Rectal smooth muscle tissue (tissue), 1 donor: Measurements from ENCODE around the gene CDC37.

ENCODE experiments used
- H3K27ac ChIP-seq: one replicate; pipeline ENCODE4 v1.7.0; 2013; ENCODE audit warnings: low read depth, low read length, inconsistent platforms
- H3K27me3 ChIP-seq: one replicate; pipeline ENCODE4 v1.7.0; 2013; ENCODE audit warnings: low read length; ENCODE audit not compliant: control insufficient read depth, insufficient read depth
- H3K36me3 ChIP-seq: one replicate; pipeline ENCODE4 v1.7.0; 2013; ENCODE audit warnings: low read length; ENCODE audit not compliant: control insufficient read depth, insufficient read depth
- H3K4me1 ChIP-seq: one replicate; pipeline ENCODE4 v1.7.0; 2013; ENCODE audit warnings: low read length; ENCODE audit not compliant: control insufficient read depth, insufficient read depth
- H3K4me3 ChIP-seq: one replicate; pipeline ENCODE4 v1.7.0; 2013; ENCODE audit warnings: low read length
- H3K9ac ChIP-seq: one replicate; pipeline ENCODE4 v1.7.0; 2013; ENCODE audit warnings: low read length

Gene CDC37

DNA sequence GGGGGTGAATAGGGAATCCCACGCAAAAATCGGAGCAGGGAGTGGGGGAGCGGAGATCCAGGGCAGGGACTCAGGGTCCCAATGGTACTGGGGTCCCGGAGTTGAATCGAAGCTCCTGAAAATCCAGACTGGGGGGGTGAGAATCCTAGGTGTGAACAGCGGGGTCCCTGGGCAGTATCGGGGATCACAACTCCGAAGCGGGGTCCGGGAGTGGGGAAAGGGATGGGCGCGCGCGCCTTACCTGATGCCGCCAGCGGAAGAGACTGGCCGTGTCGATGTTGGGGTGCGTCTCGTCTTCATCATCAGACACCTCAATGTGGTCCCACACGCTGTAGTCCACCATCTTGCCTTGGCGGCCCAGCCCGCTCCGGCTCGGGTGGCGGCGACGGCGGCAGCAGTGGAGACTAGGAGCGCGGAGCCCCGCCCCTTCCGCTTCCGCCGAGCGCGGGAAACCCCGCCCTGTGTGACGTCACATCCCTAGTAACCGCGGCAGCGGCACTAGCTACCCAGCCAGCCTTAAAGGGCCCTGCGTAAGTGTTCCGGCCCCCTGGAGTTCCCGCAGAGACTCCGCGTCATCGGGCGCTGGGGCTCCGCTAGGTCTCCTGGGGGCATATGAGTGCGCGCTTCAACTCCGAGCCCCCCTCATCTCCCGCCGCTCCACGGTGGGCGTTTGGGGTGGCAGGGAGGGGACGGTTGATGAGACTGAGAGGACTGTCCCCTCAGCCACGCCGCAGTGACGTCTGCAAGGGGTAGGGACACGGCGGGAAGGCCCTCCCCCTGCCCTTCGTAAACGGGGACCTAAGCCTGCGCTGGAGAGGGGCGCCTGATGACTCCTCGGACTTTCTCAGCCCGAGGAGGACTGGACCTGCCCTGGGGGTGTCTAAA, at the start of gene CDC37:
Gene CDC37, minus strand, starts transcription at position 406 of the 885 bp plus-strand sequence. Its CDS starts 63 bp downstream, at position 343.
- H3K4me3 ChIP-seq = peak within 1 kb of the TSS; percentile 93
- H3K4me1 ChIP-seq = peaks cover 9% of the 10 kb centered on the region
- H3K27ac ChIP-seq = peak within 1 kb of the TSS; percentile 76
- H3K9ac ChIP-seq = peak within 1 kb of the TSS; percentile 85
- H3K36me3 ChIP-seq = no peaks in the 10 kb centered on the region
- H3K27me3 ChIP-seq = peaks cover 3% of the 10 kb centered on the region

DNA sequence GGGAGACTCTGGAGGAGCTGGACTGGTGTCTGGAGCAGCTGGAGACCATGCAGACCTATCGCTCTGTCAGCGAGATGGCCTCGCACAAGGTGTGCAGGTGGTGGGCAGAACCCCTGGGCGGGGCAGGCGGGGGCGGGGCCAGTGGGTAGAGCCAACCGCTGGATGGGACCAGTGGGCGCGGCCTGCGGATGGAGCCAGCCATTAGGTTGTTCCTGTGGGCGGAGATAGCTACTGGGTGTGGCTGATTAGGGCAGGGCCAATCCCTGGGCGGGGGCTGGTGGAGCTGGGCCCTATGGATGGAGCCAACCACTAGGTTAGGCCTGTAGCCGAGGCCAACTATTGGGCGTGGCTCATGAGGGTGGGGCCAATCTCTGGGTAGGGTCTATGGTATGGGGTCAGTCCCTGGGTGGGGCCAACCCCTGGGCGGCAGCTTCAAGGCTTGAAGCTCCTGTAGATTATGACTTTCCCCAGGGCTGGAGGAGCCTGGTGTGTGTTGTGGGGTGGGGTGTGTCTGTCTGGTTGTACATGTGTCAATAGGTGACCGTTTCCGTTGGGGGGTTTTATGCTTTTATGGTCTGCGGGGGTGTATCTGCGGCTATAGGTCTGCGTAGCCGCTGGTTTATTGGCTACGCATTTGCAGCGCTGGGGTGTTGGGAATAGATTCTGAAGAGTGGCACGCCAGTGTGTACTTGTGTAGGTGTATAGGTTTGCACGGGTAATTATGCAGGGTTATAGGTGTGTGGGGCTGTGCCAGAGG, 47.7 kb upstream of the CDC37 start:
- Histone ChIP-seq H3K27me3 (no peaks in the 10 kb centered on the region), H3K9ac (no peak overlapping the region), H3K4me3 (peak overlapping the region; percentile 38), H3K36me3 (no peaks in the 10 kb centered on the region), H3K4me1 (no peaks in the 10 kb centered on the region), H3K27ac (no peak overlapping the region)

DNA sequence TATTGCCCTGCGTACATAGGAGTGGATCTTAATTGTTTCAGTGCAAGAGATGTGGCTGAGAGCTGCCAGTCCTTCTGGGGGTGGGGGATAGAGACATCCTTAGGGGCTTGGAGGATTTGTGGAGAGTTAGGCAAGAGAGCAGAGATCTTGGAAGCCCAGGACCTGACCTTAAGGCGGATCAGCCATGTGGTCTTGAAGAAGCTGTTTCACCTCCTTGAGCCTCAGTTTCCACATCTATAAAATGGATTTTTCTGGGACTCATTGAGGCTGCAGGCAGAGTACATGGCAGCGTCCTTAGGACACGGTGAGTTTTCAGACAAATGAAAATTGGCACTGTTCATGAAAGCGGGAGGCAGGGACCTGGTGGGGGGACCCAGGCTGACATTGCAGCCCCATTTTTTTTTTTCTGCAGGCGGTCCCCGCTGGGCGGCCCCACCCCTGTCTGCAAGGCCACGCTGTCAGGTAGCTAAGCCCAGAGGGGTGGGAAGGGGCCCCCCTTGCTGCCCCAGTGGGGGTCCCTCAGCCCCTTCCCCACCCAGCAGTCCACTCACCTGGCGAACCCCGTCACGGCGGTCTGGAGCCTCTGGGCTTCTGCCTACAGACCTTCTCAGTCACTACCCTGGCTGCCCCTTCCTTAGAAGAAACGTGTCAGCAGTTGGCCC, 47.0 kb upstream of the CDC37 start:
- Histone ChIP-seq H3K9ac (no peak overlapping the region), H3K4me1 (no peaks in the 10 kb centered on the region), H3K4me3 (peak overlapping the region; percentile 38), H3K27me3 (no peaks in the 10 kb centered on the region), H3K27ac (no peak overlapping the region), H3K36me3 (no peaks in the 10 kb centered on the region)

DNA sequence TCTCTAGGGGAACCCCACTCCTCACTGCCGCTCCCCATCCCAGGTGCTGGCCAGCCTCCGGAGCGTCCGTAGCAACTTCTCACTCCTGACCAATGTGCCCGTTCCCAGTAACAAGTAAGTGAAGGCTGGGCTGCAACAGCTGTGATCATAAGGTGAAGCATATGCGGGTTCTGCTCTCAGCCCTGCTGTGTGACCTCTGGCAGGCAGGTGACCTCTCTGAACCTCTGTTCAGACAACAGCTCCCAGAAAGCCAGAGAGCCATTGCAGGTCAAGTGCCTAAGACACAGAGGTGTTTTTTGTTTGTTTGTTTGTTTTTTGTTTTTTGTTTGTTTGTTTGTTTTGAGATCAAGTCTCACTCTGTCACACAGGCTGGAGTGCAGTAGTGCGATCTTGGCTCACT, 45.7 kb upstream of the CDC37 start:
- Histone ChIP-seq H3K4me1 (no peaks in the 10 kb centered on the region), H3K4me3 (no peak overlapping the region), H3K27ac (no peak overlapping the region), H3K27me3 (no peaks in the 10 kb centered on the region), H3K36me3 (no peaks in the 10 kb centered on the region), H3K9ac (no peak overlapping the region)

DNA sequence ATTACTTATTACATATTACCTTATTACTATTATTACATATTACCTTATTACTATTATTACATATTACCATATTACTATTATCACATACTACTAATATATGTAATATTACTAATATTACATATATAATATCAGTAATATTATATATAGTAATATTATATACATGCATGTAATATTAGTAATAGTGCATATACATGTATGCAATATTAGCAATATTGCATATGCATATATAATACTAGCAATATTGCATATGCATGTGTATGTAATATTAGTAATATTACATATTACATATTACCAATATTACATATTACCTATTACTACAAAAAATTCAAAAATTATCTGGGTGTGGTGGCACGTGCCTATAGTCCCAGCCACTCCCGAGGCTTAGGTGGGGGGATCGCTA, 39.4 kb upstream of the CDC37 start:
- H3K4me1 ChIP-seq = no peaks in the 10 kb centered on the region
- no peak overlapping the region for H3K4me3 ChIP-seq
- H3K27ac ChIP-seq = no peak overlapping the region
- no peaks in the 10 kb centered on the region for H3K36me3 ChIP-seq
- no peaks in the 10 kb centered on the region for H3K27me3 ChIP-seq
- H3K9ac ChIP-seq = no peak overlapping the region

DNA sequence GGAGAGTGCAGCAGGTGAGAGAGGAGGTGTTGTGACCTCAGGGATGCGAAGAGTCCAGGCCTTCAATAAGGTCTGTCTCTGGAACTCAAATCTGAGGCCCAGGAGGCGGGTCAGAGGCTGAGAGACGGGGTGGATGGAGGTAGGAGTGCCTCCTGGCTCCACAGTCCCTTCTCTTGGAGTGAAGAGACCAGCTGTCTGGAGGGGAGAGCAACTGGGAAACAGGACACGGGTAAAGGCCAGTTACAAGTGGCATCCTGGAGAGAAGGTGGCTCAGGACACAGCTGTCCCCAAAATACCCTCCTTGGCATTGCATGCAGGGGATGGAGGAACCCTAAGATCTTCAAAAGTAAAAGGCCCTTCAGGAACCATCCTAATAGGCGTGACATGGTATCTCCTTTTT, 36.2 kb upstream of the CDC37 start:
- no peaks in the 10 kb centered on the region for H3K27me3 ChIP-seq
- H3K4me1 ChIP-seq = no peaks in the 10 kb centered on the region
- no peak overlapping the region for H3K9ac ChIP-seq
- H3K36me3 ChIP-seq = no peaks in the 10 kb centered on the region
- H3K4me3 ChIP-seq = no peak overlapping the region
- H3K27ac ChIP-seq = no peak overlapping the region

DNA sequence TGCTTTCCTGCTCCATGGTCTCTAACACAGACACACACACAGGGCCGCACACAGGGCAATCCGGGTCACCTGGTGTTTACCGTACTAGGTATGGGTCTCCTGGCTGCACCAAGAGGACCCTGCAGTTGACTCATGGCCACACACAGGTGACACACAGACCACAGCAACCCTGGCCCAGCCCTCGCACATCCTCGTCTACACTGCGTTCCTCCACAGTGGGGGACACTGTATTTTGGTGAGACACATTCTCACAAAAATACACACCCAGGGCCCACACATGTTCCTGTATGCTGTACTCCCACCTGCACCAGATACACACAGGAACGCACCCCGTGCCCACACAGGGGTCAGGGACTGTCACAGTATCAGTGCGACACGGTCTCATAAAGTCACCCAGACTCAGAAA, 29.8 kb upstream of the CDC37 start:
- Histone ChIP-seq H3K9ac (no peak overlapping the region), H3K4me1 (peaks cover 8% of the 10 kb centered on the region), H3K27ac (no peak overlapping the region), H3K36me3 (no peaks in the 10 kb centered on the region), H3K27me3 (peaks cover 4% of the 10 kb centered on the region), H3K4me3 (peak overlapping the region; percentile 29)

DNA sequence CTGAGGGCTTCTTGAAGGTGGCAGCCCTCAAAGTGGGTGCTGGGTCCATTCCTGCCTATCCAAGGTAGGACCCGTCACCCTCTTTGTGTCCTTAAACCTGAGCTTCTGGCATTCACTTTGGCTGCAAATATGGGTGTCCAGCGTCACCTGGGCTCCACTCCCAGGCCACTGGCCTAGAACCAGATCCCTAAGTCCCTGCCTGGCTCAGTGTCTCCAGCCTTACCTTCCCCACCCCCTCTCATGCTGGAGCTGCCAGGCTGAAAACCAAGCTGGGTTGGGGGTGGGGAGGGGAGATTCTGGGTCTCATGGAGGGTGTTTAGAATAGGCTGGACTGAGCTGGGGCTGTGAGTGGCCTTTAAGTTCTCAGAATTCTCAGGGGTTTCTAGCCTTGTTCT, 29.4 kb upstream of the CDC37 start:
- Histone ChIP-seq H3K4me1 (peaks cover 8% of the 10 kb centered on the region), H3K4me3 (peak overlapping the region; percentile 29), H3K36me3 (no peaks in the 10 kb centered on the region), H3K27ac (no peak overlapping the region), H3K27me3 (peaks cover 4% of the 10 kb centered on the region), H3K9ac (no peak overlapping the region)

DNA sequence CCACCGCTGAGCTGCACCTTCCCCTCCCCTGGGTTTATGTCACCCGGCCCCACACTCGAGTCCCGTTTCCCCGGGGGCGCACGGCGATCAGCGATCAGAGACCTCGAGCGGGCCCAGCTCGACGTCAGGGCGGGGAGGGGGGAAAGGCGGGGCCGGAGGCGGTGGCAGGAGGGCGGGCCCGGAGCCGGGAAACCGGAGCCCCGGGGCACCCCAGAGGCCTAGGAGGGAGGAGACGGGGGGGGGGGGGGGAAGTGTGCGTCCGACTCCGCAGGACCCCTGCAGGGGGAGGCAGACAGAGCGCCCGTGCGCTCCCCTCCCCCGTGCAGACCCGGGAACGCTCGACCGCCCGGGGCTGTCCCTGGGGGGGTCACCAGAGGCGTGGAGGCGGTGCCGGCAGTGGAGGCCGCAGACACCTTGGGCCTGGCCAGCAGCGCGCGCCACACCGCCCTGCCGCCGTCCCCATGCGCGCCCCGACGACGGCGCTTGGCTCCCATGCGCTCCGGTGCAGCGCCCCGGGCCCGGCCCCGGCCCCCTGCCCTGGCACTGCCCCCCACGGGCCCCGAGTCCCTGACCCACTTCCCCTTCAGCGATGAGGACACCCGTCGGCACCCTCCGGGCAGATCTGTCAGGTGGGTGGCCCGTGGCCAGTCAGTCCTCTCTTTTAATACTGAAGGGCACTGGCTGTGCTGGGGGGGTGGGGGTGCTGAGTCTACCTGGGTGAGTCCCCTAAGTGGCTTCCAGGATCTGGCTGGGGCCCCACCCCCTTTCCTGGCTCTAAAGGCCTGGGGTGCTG, 28.8 kb upstream of the CDC37 start:
- no peak overlapping the region for H3K27ac ChIP-seq
- no peaks in the 10 kb centered on the region for H3K36me3 ChIP-seq

DNA sequence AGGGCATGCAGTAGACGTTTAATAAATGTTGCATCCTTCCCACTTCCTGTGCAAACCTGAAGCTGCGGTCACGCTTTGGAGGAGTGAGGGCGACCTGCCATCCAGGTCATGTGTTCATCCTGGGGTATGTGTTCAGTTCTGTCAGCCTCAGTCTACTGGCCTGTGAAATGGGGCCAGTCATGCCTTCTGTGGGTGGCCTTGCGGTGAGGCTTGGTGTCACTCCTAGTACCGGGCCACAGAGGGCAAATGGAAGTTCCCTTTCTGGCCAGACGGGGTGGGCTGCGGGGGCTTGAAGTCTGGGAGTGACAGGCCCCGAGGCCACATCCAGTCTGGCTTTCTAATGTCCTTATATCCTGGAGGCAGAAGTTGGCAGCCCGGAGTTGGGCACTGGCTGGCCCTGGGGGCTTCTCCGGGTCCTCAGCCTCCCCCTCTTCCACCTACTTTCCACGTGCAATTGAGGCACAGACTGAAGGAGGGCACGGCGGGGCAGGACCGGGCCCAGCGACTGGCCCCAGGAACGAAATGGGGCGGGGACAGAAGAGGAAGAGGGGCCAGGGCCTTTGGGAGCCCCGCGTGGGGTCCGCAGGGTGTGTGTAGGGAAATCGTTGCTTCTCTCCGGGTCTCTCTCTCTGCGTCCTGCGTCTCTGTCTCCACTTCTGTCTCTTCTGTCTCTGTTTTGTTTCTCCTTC, 28.1 kb upstream of the CDC37 start:
- peaks cover 4% of the 10 kb centered on the region for H3K27me3 ChIP-seq
- H3K27ac ChIP-seq = no peak overlapping the region
- H3K9ac ChIP-seq = no peak overlapping the region
- peaks cover 8% of the 10 kb centered on the region for H3K4me1 ChIP-seq
- H3K4me3 ChIP-seq = peak overlapping the region; percentile 50
- no peaks in the 10 kb centered on the region for H3K36me3 ChIP-seq

More for the DNA sequence above, 28.8 kb upstream of the CDC37 start:
- Histone ChIP-seq H3K4me3 (peak overlapping the region; percentile 50), H3K9ac (no peak overlapping the region), H3K27me3 (peaks cover 4% of the 10 kb centered on the region), H3K4me1 (peaks cover 8% of the 10 kb centered on the region)

DNA sequence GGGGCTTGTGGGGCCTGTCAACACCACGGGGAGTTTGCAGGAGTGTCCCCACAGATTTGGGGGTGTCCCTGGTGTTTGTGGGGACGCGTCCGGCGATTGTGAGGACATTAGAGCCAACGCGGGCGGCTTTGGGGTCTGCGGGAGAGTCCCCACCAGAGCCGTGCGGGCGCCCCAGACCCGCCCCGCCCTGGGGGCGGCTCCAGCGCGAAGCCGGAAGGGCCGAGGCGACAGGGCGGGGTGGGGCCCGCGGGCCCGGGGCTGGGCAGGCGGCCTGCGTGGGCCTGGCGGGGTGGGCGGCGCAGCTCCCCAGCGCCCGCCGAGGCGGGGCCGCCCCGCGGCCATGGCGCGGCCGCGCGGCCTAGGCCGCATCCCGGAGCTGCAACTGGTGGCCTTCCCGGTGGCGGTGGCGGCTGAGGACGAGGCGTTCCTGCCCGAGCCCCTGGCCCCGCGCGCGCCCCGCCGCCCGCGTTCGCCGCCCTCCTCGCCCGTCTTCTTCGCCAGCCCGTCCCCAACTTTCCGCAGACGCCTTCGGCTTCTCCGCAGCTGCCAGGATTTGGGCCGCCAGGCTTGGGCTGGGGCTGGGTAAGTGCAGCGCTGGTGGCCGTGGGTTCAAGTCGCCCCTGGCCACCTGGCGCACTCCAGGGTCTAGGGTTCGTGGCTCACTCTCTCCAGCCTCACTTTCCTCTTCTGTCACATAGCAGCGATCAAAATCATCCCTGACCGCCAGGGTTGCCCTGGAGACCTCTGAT, 27.3 kb upstream of the CDC37 start:
- Histone ChIP-seq H3K9ac (peak overlapping the region; percentile 5), H3K36me3 (no peaks in the 10 kb centered on the region), H3K4me3 (peak overlapping the region; percentile 50), H3K27ac (no peak overlapping the region), H3K27me3 (peaks cover 4% of the 10 kb centered on the region), H3K4me1 (peaks cover 8% of the 10 kb centered on the region)
